Ovary (tissue), 9 donors: Measurements from ENCODE around the gene GUCA2A. TPM values are rescaled to one million over a fixed set of nuclear protein-coding genes. Genes with fewer than 3 reads are reported as not detected.

Experiments used
- DNase-seq, 5 donors: peaks; one replicate each; pipeline ENCODE4 v3.0.0-alpha.2; 2019 to 2020
- H3K27ac ChIP-seq, 2 donors: fragments of 200-600 bp; one replicate each; pipeline versions ENCODE4 v1.5.1 to v1.8.0; 2019 to 2022
- H3K27me3 ChIP-seq: fragments of 200-600 bp; one replicate; pipeline ENCODE4 v1.8.0; 2022
- H3K36me3 ChIP-seq: fragments of 200-600 bp; sonication (generic); one replicate; pipeline ENCODE4 v1.5.1; 2019
- H3K4me1 ChIP-seq: one replicate; pipeline ENCODE4 v1.8.1; 2013; ENCODE audit warnings: mild to moderate bottlenecking, moderate library complexity; ENCODE audit not compliant: insufficient read depth
- H3K4me3 ChIP-seq: fragments of 200-600 bp; sonication (generic); one replicate; pipeline ENCODE4 v1.5.1; 2017
- H3K9me3 ChIP-seq, 2 donors: fragments of 200-600 bp in 1 of 2; sonication (generic) in 1 of 2; one replicate each; pipeline versions ENCODE4 v1.5.1 to v1.8.1; 2013 to 2019; ENCODE audit warnings: mild to moderate bottlenecking in 1 of 2, moderate library complexity in 1 of 2
- CTCF ChIP-seq, 3 donors: fragments of 450-650 bp in 2 of 3; fragments of 200-600 bp in 1 of 3; IDR thresholded peaks; one replicate each; pipeline versions ENCODE4 v1.5.1 to v1.8.0; 2016 to 2022; ENCODE audit warnings: antibody characterized with exemption in 3 of 3, mild to moderate bottlenecking in 1 of 3
- EP300 ChIP-seq: sonication (generic); formaldehyde crosslinking; IDR thresholded peaks from one replicate; pipeline ENCODE4 v1.6.1; 2017; ENCODE audit warnings: antibody characterized with exemption
- POLR2A ChIP-seq: fragments of 450-650 bp; IDR thresholded peaks from one replicate; pipeline ENCODE4 v1.6.1; 2017; ENCODE audit warnings: antibody characterized with exemption, mild to moderate bottlenecking, moderate library complexity
- WGBS, 3 donors: extraction: QIAGEN DNeasy Blood & Tissue Kit in 1 of 3; methylation state at CpG; one replicate each; pipeline versions ENCODE4 v1.1.5 to v1.1.7; 2013 to 2017; 5-methylcytosine and 5-hydroxymethylcytosine counted together
- intact Hi-C, 4 donors: fragments of 100-400 bp; cut with DNase I; formaldehyde crosslinking; loops; one replicate each; pipeline versions ENCODE4 v1.11.0 to v1.15.1; 2022 to 2023
- polyA plus RNA-seq, 2 donors: library from polyadenylated mRNA; stranded (reverse); fragments of 200-250 nt in 1 of 2; fragments of 350-450 nt in 1 of 2; fragmentation: Illumina TruSeq in 1 of 2; extraction: RNeasy Lipid Tissue Mini Kit (QIAGEN cat#74804) in 1 of 2; gene quantifications; one replicate each; pipeline ENCODE4 v1.2.3, GENCODE V29; 2013 to 2014
- total RNA-seq, 7 donors: library from RNA; depleted of rRNA in 2 of 7; stranded (reverse); fragments of >200 nt in 2 of 7; fragmentation: NEBNext Ultra II Directional in 3 of 7; extraction: Animal tissue kit (Norgen Biotek cat#: 25700) in 3 of 7; gene quantifications; one replicate each; pipeline versions ENCODE4 v1.1.0 to v1.2.4, GENCODE V29; 2016 to 2023
- donor health status: DM: no; HTN: no; CAD: no; lungs with moderate emphysema.
- donor health status: DM: no; HTN: no; CAD: no.
- donor health status: Bipolar disorder and iron deficiency.
- donor health status: DM: yes; HTN: yes; CAD: no.
- donor health status: DM: no; HTN: no; CAD: no.
- donor health status: DM: yes; HTN: yes; CAD: no.

Gene GUCA2A
- total and polyA plus RNA-seq, 9 donors = 7.7 TPM; not detected in 8

- no peak overlapping the region for H3K4me3 ChIP-seq
- H3K27ac ChIP-seq = no peak overlapping the region
- H3K9me3 ChIP-seq = no peaks in the 10 kb centered on the region
- peaks cover 1% of the 10 kb centered on the region for H3K4me1 ChIP-seq
- H3K27me3 ChIP-seq = no peaks in the 10 kb centered on the region
- DNase-seq = no peak
- H3K36me3 ChIP-seq = no peaks in the 10 kb centered on the region
- intact Hi-C loops = no loop called here
- 73 to 80% (median 79%) methylated on average over 1 of the region's 1 CpG for WGBS, 3 donors
- TF ChIP-seq EP300 (no peak), POLR2A (no peak)
These were observed 3.8 kb upstream of the GUCA2A start for GRCh38 chr1:42168391-42168670.

- TF ChIP-seq EP300 (no peak), CTCF (IDR thresholded peaks at IDR 0.05) (no peak), POLR2A (no peak)
- H3K4me3 ChIP-seq = no peak overlapping the region
- 67 to 77% (median 75%) methylated on average over 21 of the region's 21 CpGs for WGBS, 3 donors
These were observed 3.3 kb upstream of the GUCA2A start for GRCh38 chr1:42167611-42168390.

GRCh38 chr1:42165511-42166210 is 1.1 kb upstream of the GUCA2A start:
- WGBS, 3 donors = 48 to 56% (median 55%) methylated on average over 12 of the region's 12 CpGs
- H3K4me1 ChIP-seq = no peaks in the 10 kb centered on the region
- no peaks in the 10 kb centered on the region for H3K36me3 ChIP-seq
- DNase-seq = no peak
- no peak overlapping the region for H3K4me3 ChIP-seq
- no peaks in the 10 kb centered on the region for H3K9me3 ChIP-seq
- no peak for TF ChIP-seq POLR2A
- no peaks in the 10 kb centered on the region for H3K27me3 ChIP-seq
- intact Hi-C loops = no loop called here
- no peak overlapping the region for H3K27ac ChIP-seq

More at GRCh38 chr1:42167611-42168390, 3.3 kb upstream of the GUCA2A start:
- no peak overlapping the region for H3K27ac ChIP-seq
- no peaks in the 10 kb centered on the region for H3K36me3 ChIP-seq
- no peak for DNase-seq
- no peaks in the 10 kb centered on the region for H3K27me3 ChIP-seq
- intact Hi-C loops = no loop called here
- no peaks in the 10 kb centered on the region for H3K9me3 ChIP-seq
- H3K4me1 ChIP-seq = peaks cover 1% of the 10 kb centered on the region

GRCh38 chr1:42163536-42164503 is 725 bp downstream of the GUCA2A start:
- H3K27ac ChIP-seq = no peak overlapping the region
- H3K4me3 ChIP-seq = no peak overlapping the region
- H3K27me3 ChIP-seq = no peaks in the 10 kb centered on the region
- no peaks in the 10 kb centered on the region for H3K4me1 ChIP-seq
- TF ChIP-seq CTCF (IDR thresholded peaks at IDR 0.05) (no peak), POLR2A (no peak), EP300 (no peak)
- whole genome bisulfite sequencing, 3 donors = 76 to 81% (median 79%) methylated on average over 16 of the region's 16 CpGs
- H3K36me3 ChIP-seq = no peaks in the 10 kb centered on the region
- intact Hi-C loops = no loop called here
- H3K9me3 ChIP-seq = no peaks in the 10 kb centered on the region
- no peak for DNase-seq

GRCh38 chr1:42163114-42163513 is 1.4 kb downstream of the GUCA2A start:
- H3K27me3 ChIP-seq = no peaks in the 10 kb centered on the region
- 80 to 87% (median 83%) methylated on average over 2 of the region's 2 CpGs for WGBS, 3 donors
- no peaks in the 10 kb centered on the region for H3K36me3 ChIP-seq
- no peak overlapping the region for H3K27ac ChIP-seq
- no peaks in the 10 kb centered on the region for H3K9me3 ChIP-seq
- DNase-seq = no peak
- intact Hi-C loops = no loop called here
- no peak for TF ChIP-seq POLR2A
- no peak for TF ChIP-seq EP300
- TF ChIP-seq CTCF (IDR thresholded peaks at IDR 0.05) = no peak
- H3K4me1 ChIP-seq = no peaks in the 10 kb centered on the region
- H3K4me3 ChIP-seq = no peak overlapping the region
